H1 (cell line): ENCODE results near the gene CDKN2B. TPM values are rescaled to one million over a fixed set of nuclear protein-coding genes. Genes with fewer than 3 reads are reported as not detected.

ENCODE experiments used
- ASH2L ChIP-seq: fragments of 200-600, 300-600 bp; sonication (generic); IDR thresholded peaks from one replicate; pipeline ENCODE4 v1.7.1; 2017; ENCODE audit warnings: low read length
- BCL11A ChIP-seq, 2 experiments: IDR thresholded peaks; one replicate each; pipeline ENCODE4 v1.6.1; 2011; ENCODE audit warnings: low read depth in 2 of 2, low read length in 2 of 2, mild to moderate bottlenecking in 2 of 2
- CHD2 ChIP-seq: IDR thresholded peaks from 2 replicates; pipeline ENCODE4 v1.6.1; 2012; ENCODE audit warnings: low read length, improper control_type of control experiment
- EGR1 ChIP-seq: IDR thresholded peaks from 2 replicates; pipeline ENCODE4 v1.6.1; 2011; ENCODE audit warnings: low read depth, low read length, borderline replicate concordance
- GTF2F1 ChIP-seq: IDR thresholded peaks from 2 replicates; pipeline ENCODE4 v1.6.1; 2012; ENCODE audit warnings: low read depth, low read length, improper control_type of control experiment, borderline replicate concordance
- KDM1A ChIP-seq: fragments of 200-600, 300-600 bp; sonication (generic); IDR thresholded peaks from 2 replicates; pipeline ENCODE4 v1.7.1; 2016; ENCODE audit warnings: mild to moderate bottlenecking, low read length, borderline replicate concordance
- POLR2AphosphoS5 ChIP-seq: IDR thresholded peaks from 2 replicates; pipeline ENCODE4 v1.6.1; 2011; ENCODE audit warnings: low read depth, low read length
- SAP30 ChIP-seq: fragments of 300-600 bp; sonication (generic); IDR thresholded peaks from 2 replicates; pipeline ENCODE4 v1.7.1; 2012; ENCODE audit warnings: low read length, moderate library complexity, mild to moderate bottlenecking, inconsistent platforms; ENCODE audit not compliant: insufficient read depth, insufficient replicate concordance
- SP1 ChIP-seq: IDR thresholded peaks from 2 replicates; pipeline ENCODE4 v1.6.1; 2011; ENCODE audit warnings: low read depth, low read length
- SRF ChIP-seq: IDR thresholded peaks from 2 replicates; pipeline ENCODE4 v1.6.1; 2011; ENCODE audit warnings: mild to moderate bottlenecking, low read depth, low read length, moderate library complexity
- TEAD4 ChIP-seq: IDR thresholded peaks from 2 replicates; pipeline ENCODE4 v1.6.1; 2012; ENCODE audit warnings: low read depth, low read length, inconsistent platforms, mixed read lengths
- polyA plus RNA-seq, 7 experiments: library from polyadenylated mRNA; depleted of rRNA in 3 of 7; stranded (reverse) in 5 of 7; unstranded in 2 of 7; fragments of >200 nt in 5 of 7; fragments of 200-250 nt in 2 of 7; gene quantifications; 1 replicate in 5 of 7; 2 replicates in 1 of 7; 4 replicates in 1 of 7; pipeline versions ENCODE4 v1.2.1 to v1.2.3, GENCODE V29; 2011 to 2013; ENCODE audit warnings: missing spikeins in 2 of 7, mixed read lengths in 2 of 7
- total RNA-seq: library from RNA; stranded (reverse); fragmentation: NEBNext Ultra II Directional; extraction: Animal tissue kit (Norgen Biotek cat#: 25700); gene quantifications from 2 replicates; pipeline ENCODE4 v1.2.1, GENCODE V29; 2021
- TF ChIP-seq, protein P1 (sequence below): IDR thresholded peaks from 2 replicates; pipeline ENCODE4 v1.6.1; 2012; ENCODE audit warnings: inconsistent platforms
- TF ChIP-seq, protein P2 (sequence below): IDR thresholded peaks from 2 replicates; pipeline ENCODE4 v1.6.1; 2012; ENCODE audit warnings: inconsistent platforms

The CDKN2B gene
- total and polyA plus RNA-seq, 2 of the 8 experiments (the other 6 are each of a cell fraction or from before 2014, with no cell fraction given), result 0.20 to 0.88 TPM

DNA sequence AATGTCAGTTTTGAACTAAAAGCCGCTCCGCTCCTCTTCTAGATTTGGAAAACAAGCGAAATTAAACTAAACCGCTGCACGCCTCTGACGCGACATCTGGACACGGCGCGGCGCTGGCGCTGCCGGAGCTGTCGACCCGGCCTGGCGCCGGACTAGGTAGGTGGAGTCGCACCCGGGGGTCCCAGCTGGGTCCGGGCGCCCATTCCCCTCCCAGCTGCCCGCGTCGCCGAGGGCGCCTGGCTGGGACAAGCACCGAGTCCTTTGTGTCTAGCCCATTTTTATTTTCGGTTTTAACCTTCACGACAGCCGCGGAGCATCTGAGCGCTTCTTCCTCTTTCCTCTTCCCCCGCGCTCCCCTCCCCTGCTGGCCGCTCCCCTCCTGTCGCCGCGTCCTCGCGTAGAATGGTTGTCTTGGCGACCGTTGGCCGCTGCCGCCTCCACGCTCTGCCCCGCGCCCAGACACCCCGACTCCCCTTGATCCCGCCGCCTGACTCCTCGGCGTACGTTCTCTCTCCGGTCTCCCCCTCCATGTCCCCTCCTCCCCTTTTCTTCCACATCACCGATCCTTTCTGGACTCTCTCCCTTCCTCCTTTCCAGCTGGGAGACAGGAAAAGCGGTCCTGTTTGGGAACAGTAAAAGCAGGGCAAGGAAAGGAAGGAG is 14.0 kb downstream of the CDKN2B start (continued):
- no peak for TF ChIP-seq SAP30
- TF ChIP-seq EGR1, result 0 out of 2 replicates have a peak, but pooled peaks have one; percentile 9
- peak; percentile 92 for TF ChIP-seq ASH2L
- TF ChIP-seq BCL11A (IDR thresholded peaks at IDR 0.05; ENCODE audit: low read depth in 2 of 2, low read length in 2 of 2), result no peak
- TF ChIP-seq, protein P1, sequence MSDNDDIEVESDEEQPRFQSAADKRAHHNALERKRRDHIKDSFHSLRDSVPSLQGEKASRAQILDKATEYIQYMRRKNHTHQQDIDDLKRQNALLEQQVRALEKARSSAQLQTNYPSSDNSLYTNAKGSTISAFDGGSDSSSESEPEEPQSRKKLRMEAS, result peak; percentile 55; the same call in 1 of the 2 replicates
- TF ChIP-seq, protein P2, sequence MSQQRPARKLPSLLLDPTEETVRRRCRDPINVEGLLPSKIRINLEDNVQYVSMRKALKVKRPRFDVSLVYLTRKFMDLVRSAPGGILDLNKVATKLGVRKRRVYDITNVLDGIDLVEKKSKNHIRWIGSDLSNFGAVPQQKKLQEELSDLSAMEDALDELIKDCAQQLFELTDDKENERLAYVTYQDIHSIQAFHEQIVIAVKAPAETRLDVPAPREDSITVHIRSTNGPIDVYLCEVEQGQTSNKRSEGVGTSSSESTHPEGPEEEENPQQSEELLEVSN, result no peak
- no peak for TF ChIP-seq SRF
- TF ChIP-seq GTF2F1, result no peak
- no peak for TF ChIP-seq SP1
- TF ChIP-seq KDM1A, result no peak
- TF ChIP-seq POLR2AphosphoS5, result no peak
- TF ChIP-seq CHD2, result no peak
- TF ChIP-seq TEAD4, result no peak
